GM18909 (cell line): ENCODE measurements around the gene TM4SF4.
A peak's percentile ranks its signal among the peaks of the same experiment; 100 is the strongest.

Experiments used
- ATAC-seq: cut with Tn5 transposase; IDR thresholded peaks from one replicate; pipeline ENCODE4 v1.9.1; 2021; ENCODE audit warnings: mild to moderate bottlenecking; ENCODE audit not compliant: unreplicated experiment, poor library complexity

Gene TM4SF4

GRCh38 chr3:149479621-149480325 lies 5.3 kb downstream of the TM4SF4 start:
- ATAC-seq, result no peak

- ATAC-seq, result peak; percentile 98
Measured at GRCh38 chr3:149480326-149481017, 6.0 kb downstream of the TM4SF4 start.

GRCh38 chr3:149481056-149481455 lies 6.6 kb downstream of the TM4SF4 start:
- no peak for ATAC-seq

- no peak for ATAC-seq
Measured at GRCh38 chr3:149481491-149481890, 7.0 kb downstream of the TM4SF4 start.

- ATAC-seq, result no peak
Measured at GRCh38 chr3:149486726-149487125, 12.2 kb downstream of the TM4SF4 start.

- ATAC-seq, result peak; percentile 86
Measured at GRCh38 chr3:149487598-149488197, 13.2 kb downstream of the TM4SF4 start.

GRCh38 chr3:149489060-149489690 lies 14.7 kb downstream of the TM4SF4 start:
- ATAC-seq, result no peak

- no peak for ATAC-seq
Measured at GRCh38 chr3:149490260-149490971, 15.9 kb downstream of the TM4SF4 start.

GRCh38 chr3:149493315-149494021 lies 19.0 kb downstream of the TM4SF4 start:
- no peak for ATAC-seq

GRCh38 chr3:149494022-149494758 lies 19.7 kb downstream of the TM4SF4 start:
- ATAC-seq, result no peak

- no peak for ATAC-seq
Measured at GRCh38 chr3:149494759-149495580, 20.5 kb downstream of the TM4SF4 start.

- ATAC-seq, result no peak
Measured at GRCh38 chr3:149495581-149496125, 21.2 kb downstream of the TM4SF4 start.

- no peak for ATAC-seq
Measured at GRCh38 chr3:149496891-149497290, 22.4 kb downstream of the TM4SF4 start.

GRCh38 chr3:149497966-149498670 lies 23.6 kb downstream of the TM4SF4 start:
- no peak for ATAC-seq

GRCh38 chr3:149501524-149501923 lies 27.0 kb downstream of the TM4SF4 start:
- ATAC-seq, result no peak

- ATAC-seq, result no peak
Measured at GRCh38 chr3:149502438-149502837, 27.9 kb downstream of the TM4SF4 start.

- ATAC-seq, result no peak
Measured at GRCh38 chr3:149506540-149506939, 32.0 kb downstream of the TM4SF4 start.
